GM23248 (cell line): ENCODE data around the gene POLE2. TPM values are rescaled to one million over a fixed set of nuclear protein-coding genes. Genes with fewer than 3 reads are reported as not detected.
A peak's percentile ranks its signal among the peaks of the same experiment; 100 is the strongest.
"Not testable (repeated sequence)": the region's sequence is repeated elsewhere in the genome, so short reads cannot be mapped to it uniquely, and the experiment has no call there.

Experiments used
- DNase-seq: peaks from one replicate; pipeline ENCODE4 v3.0.0-alpha.2; 2015
- H2AFZ ChIP-seq: fragments of 200-600 bp; sonication (generic); 2 replicates; pipeline ENCODE4 v1.6.1; 2016; ENCODE audit warnings: antibody characterized with exemption
- H3F3A ChIP-seq: fragments of 200-600 bp; sonication (generic); 2 replicates; pipeline ENCODE4 v1.6.1; 2016; ENCODE audit warnings: mild to moderate bottlenecking, antibody characterized with exemption, mixed run types; ENCODE audit not compliant: insufficient read depth
- H3K27ac ChIP-seq: fragments of 200-600 bp; sonication (generic); 2 replicates; pipeline ENCODE4 v1.5.1; 2016; ENCODE audit warnings: mild to moderate bottlenecking
- H3K27me3 ChIP-seq: fragments of 200-600 bp; sonication (generic); replicated peaks from 2 replicates; pipeline ENCODE4 v1.6.1; 2016; ENCODE audit warnings: mild to moderate bottlenecking; ENCODE audit not compliant: insufficient read depth
- H3K36me3 ChIP-seq: fragments of 200-600 bp; sonication (generic); 2 replicates; pipeline ENCODE4 v1.6.1; 2016; ENCODE audit warnings: low read depth, mild to moderate bottlenecking
- H3K4me1 ChIP-seq: fragments of 200-600 bp; sonication (generic); 2 replicates; pipeline ENCODE4 v1.6.1; 2016; ENCODE audit warnings: mild to moderate bottlenecking; ENCODE audit not compliant: insufficient read depth
- H3K4me2 ChIP-seq: fragments of 200-600 bp; sonication (generic); one replicate; pipeline ENCODE4 v1.6.1; 2016; ENCODE audit warnings: mild to moderate bottlenecking; ENCODE audit not compliant: unreplicated experiment
- H3K4me3 ChIP-seq: fragments of 200-600 bp; sonication (generic); 2 replicates; pipeline ENCODE4 v1.5.1; 2016; ENCODE audit warnings: mild to moderate bottlenecking
- H3K79me2 ChIP-seq: fragments of 200-600 bp; sonication (generic); 2 replicates; pipeline ENCODE4 v1.6.1; 2016; ENCODE audit warnings: mild to moderate bottlenecking; ENCODE audit not compliant: insufficient read depth
- H3K9ac ChIP-seq: fragments of 200-600 bp; sonication (generic); 2 replicates; pipeline ENCODE4 v1.6.1; 2016; ENCODE audit warnings: mild to moderate bottlenecking
- H3K9me2 ChIP-seq: fragments of 200-600 bp; sonication (generic); 2 replicates; pipeline ENCODE4 v1.6.1; 2016; ENCODE audit warnings: mixed run types, mild to moderate bottlenecking, moderate library complexity; ENCODE audit not compliant: insufficient read depth
- H3K9me3 ChIP-seq: fragments of 200-600 bp; sonication (generic); one replicate; pipeline ENCODE4 v1.6.1; 2017; ENCODE audit warnings: low read depth
- H4K20me1 ChIP-seq: fragments of 200-600 bp; sonication (generic); 2 replicates; pipeline ENCODE4 v1.6.0; 2016; ENCODE audit not compliant: insufficient read depth
- EZH2 ChIP-seq: fragments of 200-600 bp; sonication (generic); IDR thresholded peaks from 2 replicates; pipeline ENCODE4 v1.6.1; 2018; ENCODE audit warnings: antibody characterized with exemption, mild to moderate bottlenecking; ENCODE audit not compliant: insufficient read depth, poor library complexity, severe bottlenecking
- EZH2phosphoT487 ChIP-seq: fragments of 200-600 bp; sonication (generic); IDR thresholded peaks from 2 replicates; pipeline ENCODE4 v1.6.1; 2018; ENCODE audit warnings: antibody characterized with exemption, moderate library complexity, mild to moderate bottlenecking, low read depth; ENCODE audit not compliant: insufficient read depth
- WGBS, 2 experiments: methylation state at CpG; one replicate each; pipeline ENCODE4 v1.1.6; 2015 to 2017; ENCODE audit warnings: low lambda C conversion rate in 2 of 2, low coverage in 1 of 2; ENCODE audit errors: missing lambda C conversion rate in 2 of 2; 5-methylcytosine and 5-hydroxymethylcytosine counted together
- in situ Hi-C: fragments of 300-500 bp; cut with MboI; formaldehyde crosslinking; loops from 2 replicates; pipeline ENCODE4 v1.15.0; 2020
- polyA plus RNA-seq: library from polyadenylated mRNA; unstranded; fragments of >200 nt; fragmentation: Nextera tagmentation; extraction: Ambion mirVana; gene quantifications from 2 replicates; pipeline ENCODE4 v1.2.1, GENCODE V29; 2016
- total RNA-seq: library from RNA; depleted of rRNA; stranded (reverse); fragments of >200 nt; shearing (Covaris generic); gene quantifications from 2 replicates; pipeline ENCODE4 v1.2.3, GENCODE V29; 2014

Gene POLE2
- total and polyA plus RNA-seq, 2 experiments from 2014 or later = 5.2 to 5.5 TPM

- no peak overlapping the region for H3K4me2 ChIP-seq
These were observed 16.0 kb upstream of the POLE2 start for GRCh38 chr14:49703965-49704364.

GRCh38 chr14:49702725-49703124 lies 14.7 kb upstream of the POLE2 start:
- 75 to 79% methylated on average over 4 of the region's 4 CpGs for WGBS, 2 experiments
- Histone ChIP-seq H3K36me3 (no peaks in the 10 kb centered on the region), H3K4me3 (no peak overlapping the region), H3F3A (no peaks in the 10 kb centered on the region), H3K9ac (no peak overlapping the region), H3K79me2 (no peaks in the 10 kb centered on the region), H2AFZ (no peak overlapping the region), H3K27ac (no peak overlapping the region), H3K4me1 (no peaks in the 10 kb centered on the region), H4K20me1 (no peaks in the 10 kb centered on the region), H3K27me3 (no peaks in the 10 kb centered on the region), H3K9me2 (no peaks in the 10 kb centered on the region), H3K9me3 (no peaks in the 10 kb centered on the region), H3K4me2 (no peak overlapping the region)
- DNase-seq = no peak
- TF ChIP-seq EZH2 = no peak
- TF ChIP-seq EZH2phosphoT487 = no peak
- in situ Hi-C loops = no loop called here

More at GRCh38 chr14:49703965-49704364, 16.0 kb upstream of the POLE2 start:
- H3K4me1 ChIP-seq = no peaks in the 10 kb centered on the region
- H2AFZ ChIP-seq = no peak overlapping the region
- H3K9me2 ChIP-seq = no peaks in the 10 kb centered on the region
- no peaks in the 10 kb centered on the region for H3K36me3 ChIP-seq
- H3K27ac ChIP-seq = no peak overlapping the region
- H3K27me3 ChIP-seq = no peaks in the 10 kb centered on the region
- no peak overlapping the region for H3K4me3 ChIP-seq
- H3K9me3 ChIP-seq = no peaks in the 10 kb centered on the region
- no peak for DNase-seq
- no peaks in the 10 kb centered on the region for H3F3A ChIP-seq
- TF ChIP-seq EZH2 (no peak), EZH2phosphoT487 (no peak)
- WGBS, 2 experiments = 92% methylated on average over 3 of the region's 3 CpGs
- H3K9ac ChIP-seq = no peak overlapping the region
- H4K20me1 ChIP-seq = no peaks in the 10 kb centered on the region
- H3K79me2 ChIP-seq = no peaks in the 10 kb centered on the region
- in situ Hi-C loops = no loop called here

GRCh38 chr14:49693735-49694124 lies 5.7 kb upstream of the POLE2 start:
- in situ Hi-C loops, H3K79me2 ChIP-seq, DNase-seq, H3K36me3 ChIP-seq, H4K20me1 ChIP-seq, H3K9me3 ChIP-seq, H3K27me3 ChIP-seq, H3K9me2 ChIP-seq: not testable (repeated sequence)
- 7 to 12% methylated on average over 8 to 13 of the region's 13 CpGs for WGBS, 2 experiments
- Histone ChIP-seq H3K4me3 (peak overlapping the region; percentile 81), H3K4me2 (peak overlapping the region; percentile 87), H3K4me1 (peaks cover 14% of the 10 kb centered on the region; the same call in 1 of the 2 replicates), H3F3A (peaks cover 18% of the 10 kb centered on the region), H3K9ac (peak overlapping the region; percentile 87), H2AFZ (peak overlapping the region; percentile 92), H3K27ac (peak overlapping the region; percentile 85)

- in situ Hi-C loops = no loop called here
- no peaks in the 10 kb centered on the region for H3K9me2 ChIP-seq
- H3K79me2 ChIP-seq = peaks cover 9% of the 10 kb centered on the region
- peak; percentile 92 for DNase-seq
- peak within 1 kb of the TSS; percentile 87 for H3K4me2 ChIP-seq
- H3K27ac ChIP-seq = peak within 1 kb of the TSS; percentile 85
- WGBS, 2 experiments = 1 to 2% methylated on average over 67 to 77 of the region's 88 CpGs
- peak within 1 kb of the TSS; percentile 87 for H3K9ac ChIP-seq
- no peaks in the 10 kb centered on the region for H3K9me3 ChIP-seq
- H3F3A ChIP-seq = peaks cover 18% of the 10 kb centered on the region
- H3K4me3 ChIP-seq = peak within 1 kb of the TSS; percentile 81
- H3K4me1 ChIP-seq = peaks cover 14% of the 10 kb centered on the region; the same call in 1 of the 2 replicates
- H4K20me1 ChIP-seq = no peaks in the 10 kb centered on the region
- H2AFZ ChIP-seq = peak within 1 kb of the TSS; percentile 92
- TF ChIP-seq EZH2 = no peak
- no peak for TF ChIP-seq EZH2phosphoT487
- no peaks in the 10 kb centered on the region for H3K36me3 ChIP-seq
- H3K27me3 ChIP-seq = no peaks in the 10 kb centered on the region
These were observed 5.1 kb upstream of the POLE2 start, which contains the start of gene KLHDC1 for GRCh38 chr14:49692811-49693734. KLHDC1 (plus strand) TSS chr14:49693120; CDS start chr14:49693195, 75 bp downstream.
